SJSA1 (cell line): ENCODE results near the gene PTS. TPM values are rescaled to one million over a fixed set of nuclear protein-coding genes. Genes with fewer than 3 reads are reported as not detected.
"Not testable (repeated sequence)": the region's sequence is repeated elsewhere in the genome, so short reads cannot be mapped to it uniquely, and the experiment has no call there.

Source experiments
- DNase-seq, 2 experiments: peaks; one replicate each; pipeline ENCODE4 v3.0.0-alpha.2; 2015 to 2020; ENCODE audit warnings: low spot score in 2 of 2, low read depth in 1 of 2
- H3K27ac ChIP-seq: fragments of 250-450 bp; sonication (Bioruptor Pico); 2 replicates; pipeline ENCODE4 v1.5.1; 2020; ENCODE audit warnings: mild to moderate bottlenecking, moderate library complexity
- H3K27me3 ChIP-seq: fragments of 250-450 bp; sonication (Bioruptor Pico); replicated peaks from 2 replicates; pipeline ENCODE4 v1.5.1; 2020; ENCODE audit warnings: mild to moderate bottlenecking, moderate library complexity
- H3K36me3 ChIP-seq: fragments of 250-450 bp; sonication (Bioruptor Pico); 2 replicates; pipeline ENCODE4 v1.5.1; 2020; ENCODE audit warnings: mild to moderate bottlenecking
- H3K4me1 ChIP-seq: fragments of 250-450 bp; sonication (Bioruptor Pico); replicated peaks from 2 replicates; pipeline ENCODE4 v1.6.1; 2021; ENCODE audit warnings: mild to moderate bottlenecking
- H3K4me3 ChIP-seq: fragments of 250-450 bp; sonication (Bioruptor Pico); 2 replicates; pipeline ENCODE4 v1.5.1; 2020; ENCODE audit warnings: mild to moderate bottlenecking
- H3K9me3 ChIP-seq: fragments of 250-450 bp; sonication (Bioruptor Pico); replicated peaks from 2 replicates; pipeline ENCODE4 v1.5.1; 2020; ENCODE audit warnings: mild to moderate bottlenecking
- total RNA-seq: library from RNA; depleted of rRNA; stranded (reverse); fragments of >200 nt; shearing (Covaris generic); gene quantifications from 2 replicates; pipeline ENCODE4 v1.2.3, GENCODE V29; 2014; rRNA removed

PTS gene
- 55.7 and 67.4 TPM in 2 replicates for total RNA-seq

GRCh38 chr11:112226062-112226830, at the start of gene PTS:
Gene PTS (plus strand): TSS chr11:112226428. CDS start chr11:112226444, 16 bp downstream.
- Histone ChIP-seq H3K9me3 (no peaks in the 10 kb centered on the region), H3K36me3 (peaks cover 15% of the 10 kb centered on the region), H3K4me3 (peak within 1 kb of the TSS; percentile 96), H3K27ac (peak within 1 kb of the TSS; percentile 91), H3K4me1 (peaks cover 15% of the 10 kb centered on the region), H3K27me3 (no peaks in the 10 kb centered on the region)
- peak; percentile 76 to 85 for DNase-seq

GRCh38 chr11:112177589-112177988, 48.6 kb upstream of the PTS start:
- Histone ChIP-seq H3K4me1 (no peaks in the 10 kb centered on the region), H3K27me3 (no peaks in the 10 kb centered on the region), H3K9me3 (no peaks in the 10 kb centered on the region), H3K27ac (no peak overlapping the region), H3K4me3 (no peak overlapping the region), H3K36me3 (no peaks in the 10 kb centered on the region)
- DNase-seq, result no peak

GRCh38 chr11:112178428-112178827, 47.8 kb upstream of the PTS start:
- Histone ChIP-seq H3K27ac (no peak overlapping the region), H3K36me3 (no peaks in the 10 kb centered on the region), H3K27me3 (no peaks in the 10 kb centered on the region), H3K4me1 (no peaks in the 10 kb centered on the region), H3K9me3 (no peaks in the 10 kb centered on the region), H3K4me3 (no peak overlapping the region)
- DNase-seq, result no peak

GRCh38 chr11:112178936-112179335, 47.3 kb upstream of the PTS start:
- Histone ChIP-seq H3K4me3 (no peak overlapping the region), H3K36me3 (no peaks in the 10 kb centered on the region), H3K27ac (no peak overlapping the region), H3K27me3 (no peaks in the 10 kb centered on the region), H3K4me1 (no peaks in the 10 kb centered on the region), H3K9me3 (no peaks in the 10 kb centered on the region)
- DNase-seq, result no peak

GRCh38 chr11:112179601-112180000, 46.6 kb upstream of the PTS start:
- DNase-seq, result no peak
- H3K27ac ChIP-seq, result no peak overlapping the region
- H3K27me3 ChIP-seq, result no peaks in the 10 kb centered on the region
- H3K4me3 ChIP-seq, result no peak overlapping the region
- no peaks in the 10 kb centered on the region for H3K36me3 ChIP-seq
- no peaks in the 10 kb centered on the region for H3K4me1 ChIP-seq
- H3K9me3 ChIP-seq, result no peaks in the 10 kb centered on the region

GRCh38 chr11:112182867-112183266, 43.4 kb upstream of the PTS start:
- Histone ChIP-seq H3K4me1 (no peaks in the 10 kb centered on the region), H3K27me3 (no peaks in the 10 kb centered on the region), H3K9me3 (no peaks in the 10 kb centered on the region), H3K4me3 (no peak overlapping the region), H3K36me3 (no peaks in the 10 kb centered on the region), H3K27ac (no peak overlapping the region)
- DNase-seq, result no peak

GRCh38 chr11:112185883-112186282, 40.3 kb upstream of the PTS start:
- Histone ChIP-seq H3K27ac (no peak overlapping the region), H3K9me3 (no peaks in the 10 kb centered on the region), H3K36me3 (no peaks in the 10 kb centered on the region), H3K4me3 (no peak overlapping the region), H3K4me1 (no peaks in the 10 kb centered on the region), H3K27me3 (no peaks in the 10 kb centered on the region)
- no peak for DNase-seq

GRCh38 chr11:112186304-112186703, 39.9 kb upstream of the PTS start:
- no peak for DNase-seq
- Histone ChIP-seq H3K27ac (no peak overlapping the region), H3K27me3 (no peaks in the 10 kb centered on the region), H3K36me3 (no peaks in the 10 kb centered on the region), H3K9me3 (no peaks in the 10 kb centered on the region), H3K4me3 (no peak overlapping the region), H3K4me1 (no peaks in the 10 kb centered on the region)

GRCh38 chr11:112195113-112195512, 31.1 kb upstream of the PTS start:
- not testable (repeated sequence) for H3K27ac ChIP-seq, H3K27me3 ChIP-seq, H3K36me3 ChIP-seq, H3K4me3 ChIP-seq, H3K4me1 ChIP-seq, H3K9me3 ChIP-seq, DNase-seq

GRCh38 chr11:112195951-112196351, 30.3 kb upstream of the PTS start:
- Histone ChIP-seq H3K36me3 (no peaks in the 10 kb centered on the region), H3K27me3 (no peaks in the 10 kb centered on the region), H3K4me1 (no peaks in the 10 kb centered on the region), H3K4me3 (no peak overlapping the region), H3K9me3 (no peaks in the 10 kb centered on the region), H3K27ac (no peak overlapping the region)
- no peak for DNase-seq

GRCh38 chr11:112196519-112197087, 29.6 kb upstream of the PTS start:
- H3K9me3 ChIP-seq, result no peaks in the 10 kb centered on the region
- H3K27me3 ChIP-seq, result no peaks in the 10 kb centered on the region
- no peak overlapping the region for H3K27ac ChIP-seq
- H3K36me3 ChIP-seq, result no peaks in the 10 kb centered on the region
- no peaks in the 10 kb centered on the region for H3K4me1 ChIP-seq
- H3K4me3 ChIP-seq, result no peak overlapping the region
- no peak for DNase-seq

GRCh38 chr11:112199101-112199500, 27.1 kb upstream of the PTS start:
- not testable (repeated sequence) for H3K4me1 ChIP-seq, H3K27me3 ChIP-seq, H3K9me3 ChIP-seq, H3K4me3 ChIP-seq, H3K27ac ChIP-seq, DNase-seq, H3K36me3 ChIP-seq

- no peaks in the 10 kb centered on the region for H3K36me3 ChIP-seq
- H3K9me3 ChIP-seq, result no peaks in the 10 kb centered on the region
- H3K4me1 ChIP-seq, result no peaks in the 10 kb centered on the region
- DNase-seq, result no peak
- no peak overlapping the region for H3K27ac ChIP-seq
- H3K4me3 ChIP-seq, result no peak overlapping the region
- no peaks in the 10 kb centered on the region for H3K27me3 ChIP-seq
These were observed 26.0 kb upstream of the PTS start for GRCh38 chr11:112200252-112200651.

- Histone ChIP-seq H3K4me1 (no peaks in the 10 kb centered on the region), H3K27ac (no peak overlapping the region), H3K4me3 (no peak overlapping the region), H3K9me3 (no peaks in the 10 kb centered on the region), H3K36me3 (no peaks in the 10 kb centered on the region), H3K27me3 (no peaks in the 10 kb centered on the region)
- DNase-seq, result no peak
These were observed 20.2 kb upstream of the PTS start for GRCh38 chr11:112206071-112206470.
